Lung (tissue), 12 donors: ENCODE results near the gene TSPAN32. TPM values are rescaled to one million over a fixed set of nuclear protein-coding genes. Genes with fewer than 3 reads are reported as not detected.

Source experiments
- ATAC-seq: fragments of 200-7000 bp; cut with Tn5 transposase; one replicate; pipeline ENCODE4 v1.9.1; 2020; ENCODE audit warnings: moderate number of reproducible peaks; ENCODE audit not compliant: insufficient read depth, low FRiP score
- DNase-seq, 3 donors: peaks; one replicate each; pipeline ENCODE4 v3.0.0-alpha.2; 2013 to 2017
- H3K27ac ChIP-seq, 2 donors: one replicate each; pipeline ENCODE4 v1.5.1; 2013; ENCODE audit warnings: mild to moderate bottlenecking in 2 of 2, moderate library complexity in 2 of 2, control low read depth in 1 of 2, inconsistent platforms in 1 of 2, low read depth in 1 of 2, low read length in 1 of 2
- H3K27me3 ChIP-seq, 3 donors: one replicate each; pipeline ENCODE4 v1.5.1; 2013; ENCODE audit warnings: low read length in 2 of 3; ENCODE audit not compliant: control insufficient read depth in 3 of 3, insufficient read depth in 3 of 3
- H3K36me3 ChIP-seq, 4 donors: one replicate each; pipeline ENCODE4 v1.5.1; 2013; ENCODE audit warnings: low read length in 4 of 4, mild to moderate bottlenecking in 1 of 4, moderate library complexity in 1 of 4; ENCODE audit not compliant: control insufficient read depth in 4 of 4, insufficient read depth in 4 of 4
- H3K4me1 ChIP-seq, 5 donors: one replicate each; pipeline ENCODE4 v1.5.1; 2013; ENCODE audit warnings: low read length in 5 of 5, mild to moderate bottlenecking in 2 of 5, moderate library complexity in 1 of 5; ENCODE audit not compliant: control insufficient read depth in 5 of 5, insufficient read depth in 5 of 5
- H3K4me3 ChIP-seq: one replicate; pipeline ENCODE4 v1.5.1; 2013; ENCODE audit warnings: mild to moderate bottlenecking, control low read depth, moderate library complexity
- H3K9ac ChIP-seq, 2 donors: one replicate each; pipeline ENCODE4 v1.5.1; 2013; ENCODE audit warnings: low read length in 2 of 2, control low read depth in 1 of 2; ENCODE audit not compliant: insufficient read depth in 1 of 2
- H3K9me3 ChIP-seq, 4 donors: one replicate each; pipeline ENCODE4 v1.5.1; 2013; ENCODE audit warnings: low read length in 3 of 4, mild to moderate bottlenecking in 1 of 4, moderate library complexity in 1 of 4; ENCODE audit not compliant: control insufficient read depth in 4 of 4, insufficient read depth in 3 of 4
- WGBS, 2 donors: extraction: QIAGEN DNeasy Blood & Tissue Kit; methylation state at CpG; one replicate each; pipeline ENCODE4 v1.1.7; 2013; 5-methylcytosine and 5-hydroxymethylcytosine counted together
- polyA plus RNA-seq, 2 donors: library from polyadenylated mRNA; stranded (reverse); fragments of 200-250 nt; gene quantifications; one replicate each; pipeline ENCODE4 v1.2.1, GENCODE V29; 2013
- total RNA-seq, 2 donors: library from RNA; depleted of rRNA in 1 of 2; stranded (reverse); fragments of >200 nt in 1 of 2; gene quantifications; one replicate each; pipeline ENCODE4 v1.2.1, GENCODE V29; 2014 to 2021
- TF ChIP-seq, protein P1 (sequence below): IDR thresholded peaks from 2 replicates; pipeline ENCODE4 v1.5.1; 2012; ENCODE audit warnings: mild to moderate bottlenecking; ENCODE audit errors: control extremely low read depth, extremely low read depth
- donor health status: control.
- donor health status: control.
- donor health status: Bipolar disorder and iron deficiency.
- donor health status: healthy.
- donor health status: DM: yes; HTN: yes; CAD: no.

The TSPAN32 gene
- total and polyA plus RNA-seq, 4 donors = 6.1 to 7.6 (median 7.1) TPM

DNA sequence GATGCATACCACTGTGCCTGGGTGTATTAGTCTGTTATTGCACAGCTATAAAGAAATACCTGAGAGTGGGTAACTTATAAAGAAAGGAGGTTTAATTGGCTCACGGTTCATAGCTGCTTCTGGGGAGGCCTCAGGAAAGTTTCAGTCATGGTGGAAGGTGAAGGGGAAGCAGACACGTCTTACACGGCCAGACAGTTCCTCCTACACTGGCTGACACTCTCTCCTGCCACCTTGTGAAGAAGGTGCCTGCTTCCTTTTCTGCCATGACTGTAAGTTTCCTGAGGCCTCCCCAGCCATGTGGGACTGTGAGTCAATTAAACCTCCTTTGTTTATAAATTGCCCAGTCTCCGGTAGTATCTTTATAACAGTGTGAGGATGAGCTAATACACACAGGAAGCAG is 41.7 kb downstream of the TSPAN32 start:
- H3K4me1 ChIP-seq = no peaks in the 10 kb centered on the region
- no peaks in the 10 kb centered on the region for H3K27me3 ChIP-seq
- H3K9ac ChIP-seq = no peak overlapping the region
- TF ChIP-seq, protein P1, sequence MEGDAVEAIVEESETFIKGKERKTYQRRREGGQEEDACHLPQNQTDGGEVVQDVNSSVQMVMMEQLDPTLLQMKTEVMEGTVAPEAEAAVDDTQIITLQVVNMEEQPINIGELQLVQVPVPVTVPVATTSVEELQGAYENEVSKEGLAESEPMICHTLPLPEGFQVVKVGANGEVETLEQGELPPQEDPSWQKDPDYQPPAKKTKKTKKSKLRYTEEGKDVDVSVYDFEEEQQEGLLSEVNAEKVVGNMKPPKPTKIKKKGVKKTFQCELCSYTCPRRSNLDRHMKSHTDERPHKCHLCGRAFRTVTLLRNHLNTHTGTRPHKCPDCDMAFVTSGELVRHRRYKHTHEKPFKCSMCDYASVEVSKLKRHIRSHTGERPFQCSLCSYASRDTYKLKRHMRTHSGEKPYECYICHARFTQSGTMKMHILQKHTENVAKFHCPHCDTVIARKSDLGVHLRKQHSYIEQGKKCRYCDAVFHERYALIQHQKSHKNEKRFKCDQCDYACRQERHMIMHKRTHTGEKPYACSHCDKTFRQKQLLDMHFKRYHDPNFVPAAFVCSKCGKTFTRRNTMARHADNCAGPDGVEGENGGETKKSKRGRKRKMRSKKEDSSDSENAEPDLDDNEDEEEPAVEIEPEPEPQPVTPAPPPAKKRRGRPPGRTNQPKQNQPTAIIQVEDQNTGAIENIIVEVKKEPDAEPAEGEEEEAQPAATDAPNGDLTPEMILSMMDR = no peak
- no peak overlapping the region for H3K27ac ChIP-seq
- no peaks in the 10 kb centered on the region for H3K36me3 ChIP-seq
- H3K4me3 ChIP-seq = no peak overlapping the region
- no peak for ATAC-seq
- 69 to 76% methylated on average over 4 of the region's 4 CpGs for WGBS, 2 donors
- no peaks in the 10 kb centered on the region for H3K9me3 ChIP-seq
- DNase-seq = no peak

DNA sequence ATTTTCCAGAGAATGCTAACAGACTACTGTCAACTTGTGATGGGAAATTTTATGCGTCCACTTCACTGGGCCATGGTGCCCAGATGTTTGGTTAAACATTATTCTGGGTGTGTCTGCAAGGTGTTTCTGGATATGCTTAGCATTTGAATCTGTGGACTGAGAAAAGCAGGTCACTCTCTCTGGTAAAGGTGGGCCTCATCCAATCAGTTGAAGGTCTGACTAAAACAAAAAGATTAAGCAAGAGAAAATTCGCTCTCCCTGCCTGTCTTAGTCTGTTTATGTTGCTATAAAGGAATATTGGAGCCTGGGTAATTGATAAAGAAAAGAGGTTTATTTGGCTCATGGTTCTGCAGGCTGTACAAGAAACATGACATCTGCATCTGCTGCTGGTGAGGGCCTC is 43.2 kb downstream of the TSPAN32 start:
- no peaks in the 10 kb centered on the region for H3K4me1 ChIP-seq
- H3K27ac ChIP-seq = no peak overlapping the region
- 94 to 96% methylated on average over 2 of the region's 2 CpGs for WGBS, 2 donors
- DNase-seq (no peak), ATAC-seq (no peak)
- no peak overlapping the region for H3K9ac ChIP-seq
- no peaks in the 10 kb centered on the region for H3K36me3 ChIP-seq
- H3K27me3 ChIP-seq = no peaks in the 10 kb centered on the region
- TF ChIP-seq, protein P1 = no peak
- H3K9me3 ChIP-seq = peaks cover 0 to 5% (median 0%) of the 10 kb centered on the region in 4 donors
- no peak overlapping the region for H3K4me3 ChIP-seq

DNA sequence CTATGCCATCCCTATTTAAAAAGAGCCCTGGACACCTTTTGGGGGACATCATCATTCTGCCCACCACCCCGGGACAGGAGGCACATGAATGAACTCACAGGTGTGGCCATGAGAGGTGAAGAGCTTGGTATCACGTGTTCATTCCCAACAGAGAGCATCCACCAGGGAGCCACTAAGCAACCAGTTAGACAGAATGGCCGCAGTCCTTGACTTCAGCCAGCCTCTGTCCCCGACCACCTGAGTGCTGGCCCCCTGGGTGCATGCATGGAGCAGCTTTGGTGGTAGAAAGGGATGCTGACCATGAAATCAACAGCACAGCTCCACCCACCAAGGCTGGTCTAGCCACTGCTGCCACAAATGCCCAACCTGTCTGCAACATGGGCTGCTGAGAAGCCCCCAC is 44.2 kb downstream of the TSPAN32 start:
- H3K27me3 ChIP-seq = no peaks in the 10 kb centered on the region
- no peak overlapping the region for H3K27ac ChIP-seq
- WGBS, 2 donors = 83 to 84% methylated on average over 4 of the region's 4 CpGs
- H3K9me3 ChIP-seq = peaks cover 0 to 7% (median 0%) of the 10 kb centered on the region in 4 donors
- TF ChIP-seq, protein P1 = no peak
- ATAC-seq (no peak), DNase-seq (no peak)
- no peaks in the 10 kb centered on the region for H3K36me3 ChIP-seq
- H3K9ac ChIP-seq = no peak overlapping the region
- no peaks in the 10 kb centered on the region for H3K4me1 ChIP-seq
- H3K4me3 ChIP-seq = no peak overlapping the region

DNA sequence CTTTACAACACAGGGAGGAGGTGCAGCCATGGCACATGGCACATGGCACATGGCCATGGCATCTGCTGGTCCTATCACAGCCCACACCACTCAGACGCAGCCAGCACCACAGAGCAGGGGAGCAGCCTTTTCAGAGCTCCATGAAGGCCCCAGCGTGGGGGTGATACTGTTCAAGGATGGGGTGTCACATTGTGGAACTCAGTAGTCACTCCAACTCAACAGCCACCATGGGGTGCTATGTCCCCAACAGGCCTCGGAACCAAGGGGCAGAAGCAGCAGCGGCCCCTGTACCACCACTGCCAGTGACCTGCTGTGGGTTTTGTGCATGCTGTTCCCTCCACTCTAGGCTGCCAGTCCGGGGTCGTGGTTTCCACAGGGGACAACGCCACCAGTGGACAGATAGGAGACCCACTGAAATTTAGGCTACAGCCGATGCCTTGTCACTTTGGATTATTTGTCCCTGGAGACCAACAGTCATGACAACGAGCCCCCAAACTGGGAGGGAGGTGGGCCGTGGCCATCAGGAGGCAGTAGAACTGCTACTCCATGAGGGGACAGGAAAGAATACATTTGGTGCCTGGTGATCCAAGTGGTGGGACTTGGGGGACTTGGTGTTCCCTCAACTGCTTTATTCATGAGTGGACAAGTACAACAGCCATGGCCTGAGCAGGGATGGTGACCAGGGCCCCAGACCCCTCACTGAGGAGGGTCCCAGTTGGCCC is 44.9 kb downstream of the TSPAN32 start:
- Histone ChIP-seq H3K4me3 (no peak overlapping the region), H3K27me3 (no peaks in the 10 kb centered on the region), H3K27ac (no peak overlapping the region), H3K9me3 (peaks cover 0 to 8% (median 0%) of the 10 kb centered on the region in 4 donors), H3K4me1 (no peaks in the 10 kb centered on the region), H3K36me3 (no peaks in the 10 kb centered on the region), H3K9ac (no peak overlapping the region)
- WGBS, 2 donors = 83 to 88% methylated on average over 10 of the region's 10 CpGs
- ATAC-seq (no peak), DNase-seq (no peak)
- TF ChIP-seq, protein P1 = no peak
